GM23338 (cell line): ENCODE measurements around the gene ADAMTS13. TPM values are rescaled to one million over a fixed set of nuclear protein-coding genes. Genes with fewer than 3 reads are reported as not detected.
A peak's percentile ranks its signal among the peaks of the same experiment; 100 is the strongest.

Source experiments
- ATAC-seq: fragments of 200-7000 bp; cut with Tn5 transposase; 3 replicates; pipeline ENCODE4 v1.9.1; 2020
- DNase-seq: peaks from one replicate; pipeline ENCODE4 v3.0.0-alpha.2; 2015; ENCODE audit warnings: low spot score
- H2AFZ ChIP-seq: fragments of 200-600 bp; sonication (generic); 2 replicates; pipeline ENCODE4 v1.8.0; 2016; ENCODE audit warnings: antibody characterized with exemption, mild to moderate bottlenecking, moderate library complexity
- H3F3A ChIP-seq: fragments of 200-600 bp; sonication (generic); replicated peaks from 2 replicates; pipeline ENCODE4 v1.8.0; 2017; ENCODE audit warnings: antibody characterized with exemption, mixed run types, low read depth
- H3K27ac ChIP-seq: fragments of 200-600 bp; sonication (generic); 2 replicates; pipeline ENCODE4 v1.6.1; 2016; ENCODE audit warnings: low read depth
- H3K27me3 ChIP-seq: fragments of 200-600 bp; sonication (generic); 2 replicates; pipeline ENCODE4 v1.8.0; 2016; ENCODE audit warnings: mild to moderate bottlenecking, mixed run types, moderate library complexity; ENCODE audit not compliant: insufficient read depth
- H3K36me3 ChIP-seq: fragments of 200-600 bp; sonication (generic); 2 replicates; pipeline ENCODE4 v1.8.0; 2016; ENCODE audit warnings: mild to moderate bottlenecking; ENCODE audit not compliant: insufficient read depth
- H3K4me1 ChIP-seq: fragments of 200-600 bp; sonication (generic); 2 replicates; pipeline ENCODE4 v1.8.0; 2016; ENCODE audit warnings: mild to moderate bottlenecking, moderate library complexity; ENCODE audit not compliant: insufficient read depth
- H3K4me2 ChIP-seq: fragments of 200-600 bp; sonication (generic); 2 replicates; pipeline ENCODE4 v1.7.1; 2017; ENCODE audit warnings: mixed run types
- H3K4me3 ChIP-seq: fragments of 200-600 bp; sonication (generic); 2 replicates; pipeline ENCODE4 v1.6.1; 2016; ENCODE audit warnings: mixed run types
- H3K79me2 ChIP-seq: fragments of 200-600 bp; sonication (generic); replicated peaks from 2 replicates; pipeline ENCODE4 v1.8.0; 2017; ENCODE audit warnings: mild to moderate bottlenecking; ENCODE audit not compliant: insufficient read depth
- H3K9me2 ChIP-seq: fragments of 200-600 bp; sonication (generic); 2 replicates; pipeline ENCODE4 v1.8.0; 2017; ENCODE audit not compliant: insufficient read depth
- H4K20me1 ChIP-seq: fragments of 200-600 bp; sonication (generic); replicated peaks from 2 replicates; pipeline ENCODE4 v1.8.0; 2017; ENCODE audit warnings: mild to moderate bottlenecking; ENCODE audit not compliant: insufficient read depth
- H3K27ac Mint-ChIP-seq: 2 replicates; pipeline ENCODE4 v1.8.0; 2020; ENCODE audit warnings: inconsistent platforms, mild to moderate bottlenecking, moderate library complexity, mixed read lengths
- H3K27me3 Mint-ChIP-seq: 3 replicates; pipeline ENCODE4 v1.8.0; 2022; ENCODE audit warnings: low read depth, mild to moderate bottlenecking, moderate library complexity, mixed read lengths, inconsistent platforms; ENCODE audit not compliant: insufficient read depth, poor library complexity
- H3K36me3 Mint-ChIP-seq: 3 replicates; pipeline ENCODE4 v1.8.0; 2021; ENCODE audit warnings: low read depth, mild to moderate bottlenecking, inconsistent platforms, moderate library complexity, mixed read lengths
- H3K4me1 Mint-ChIP-seq: 3 replicates; pipeline ENCODE4 v1.8.0; 2020; ENCODE audit warnings: mild to moderate bottlenecking, inconsistent platforms, mixed read lengths
- H3K4me3 Mint-ChIP-seq: 3 replicates; pipeline ENCODE4 v1.8.0; 2021; ENCODE audit warnings: moderate library complexity, mild to moderate bottlenecking, inconsistent platforms, mixed read lengths
- H3K9me3 Mint-ChIP-seq: 3 replicates; pipeline ENCODE4 v1.8.0; 2020; ENCODE audit warnings: moderate library complexity, mild to moderate bottlenecking, inconsistent platforms, mixed read lengths
- CTCF ChIP-seq, 2 experiments: fragments of 200-600 bp in 1 of 2; sonication (generic) in 1 of 2; conservative IDR thresholded peaks; 2 replicates each; pipeline versions ENCODE4 v1.5.1 to v1.6.1; 2016 to 2017; ENCODE audit warnings: antibody characterized with exemption in 2 of 2, low read depth in 2 of 2, mild to moderate bottlenecking in 2 of 2, moderate library complexity in 1 of 2
- ETS1 ChIP-seq: IDR thresholded peaks from 2 replicates; pipeline ENCODE4 v1.6.1; 2016; ENCODE audit warnings: antibody characterized with exemption
- EZH2 ChIP-seq: fragments of 200-600 bp; sonication (generic); IDR thresholded peaks from one replicate; pipeline ENCODE4 v1.8.0; 2017; ENCODE audit warnings: antibody characterized with exemption, mild to moderate bottlenecking, low read depth; ENCODE audit not compliant: unreplicated experiment
- EZH2phosphoT487 ChIP-seq: fragments of 200-600 bp; sonication (generic); IDR thresholded peaks from one replicate; pipeline ENCODE4 v1.8.1; 2018; ENCODE audit warnings: antibody characterized with exemption; ENCODE audit not compliant: unreplicated experiment
- JUNB ChIP-seq: IDR thresholded peaks from one replicate; pipeline ENCODE4 v1.6.1; 2016; ENCODE audit warnings: antibody characterized with exemption; ENCODE audit not compliant: unreplicated experiment
- NANOG ChIP-seq: IDR thresholded peaks from 2 replicates; pipeline ENCODE4 v1.6.1; 2016; ENCODE audit warnings: antibody characterized with exemption, borderline replicate concordance
- REST ChIP-seq: IDR thresholded peaks from one replicate; pipeline ENCODE4 v1.6.1; 2018; ENCODE audit warnings: antibody characterized with exemption; ENCODE audit not compliant: unreplicated experiment
- ZNF114 ChIP-seq: fragments of 250-450 bp; sonication (Bioruptor Pico); IDR thresholded peaks from 2 replicates; pipeline ENCODE4 v1.5.0; 2020; ENCODE audit warnings: mild to moderate bottlenecking, moderate library complexity
- polyA plus RNA-seq: library from polyadenylated mRNA; unstranded; fragments of >200 nt; fragmentation: Nextera tagmentation; extraction: Ambion mirVana; gene quantifications from 2 replicates; pipeline ENCODE4 v1.2.1, GENCODE V29; 2016
- total RNA-seq: library from RNA; depleted of rRNA; stranded (reverse); fragments of >200 nt; shearing (Covaris generic); gene quantifications from 2 replicates; pipeline ENCODE4 v1.2.3, GENCODE V29; 2014

The ADAMTS13 gene
- total and polyA plus RNA-seq, 2 experiments from 2014 or later: 6.0 TPM

GRCh38 chr9:133461975-133462374, 39.8 kb downstream of the ADAMTS13 start:
- Histone ChIP-seq H2AFZ (no peak overlapping the region), H3K4me3 (no peak overlapping the region), H3F3A (peaks cover 6% of the 10 kb centered on the region; the same call in 1 of the 2 replicates), H3K4me2 (no peak overlapping the region), H3K27me3 (no peaks in the 10 kb centered on the region), H3K27ac (no peak overlapping the region), H4K20me1 (peaks cover 3% of the 10 kb centered on the region; the same call in 1 of the 2 replicates), H3K4me1 (peaks cover 15% of the 10 kb centered on the region; the same call in 1 of the 2 replicates), H3K36me3 (no peaks in the 10 kb centered on the region), H3K9me2 (no peaks in the 10 kb centered on the region), H3K79me2 (peaks cover 13% of the 10 kb centered on the region; the same call in 1 of the 2 replicates)
- Mint-ChIP-seq H3K27me3 (peaks cover 13% of the 10 kb centered on the region), H3K27ac (no peak overlapping the region), H3K9me3 (no peaks in the 10 kb centered on the region), H3K4me1 (peaks cover 21% of the 10 kb centered on the region), H3K36me3 (peaks cover 3% of the 10 kb centered on the region; the same call in 1 of the 3 replicates), H3K4me3 (no peak overlapping the region)
- DNase-seq (no peak), ATAC-seq (no peak)
- TF ChIP-seq CTCF (conservative IDR thresholded peaks at IDR 0.05; ENCODE audit: low read depth in 2 of 2): peak in 1 of 2 experiments; percentile 25; a peak in 1 of 4 replicates
- no peak for TF ChIP-seq ETS1
- no peak for TF ChIP-seq EZH2
- no peak for TF ChIP-seq REST
- TF ChIP-seq EZH2phosphoT487: no peak
- TF ChIP-seq NANOG: no peak
- no peak for TF ChIP-seq ZNF114 (CRISPR knock-in tag)
- TF ChIP-seq JUNB: no peak
